Measurements from ENCODE around the gene SPINK1.
A peak's percentile ranks its signal among the peaks of the same experiment; 100 is the strongest.

SPINK1 gene

GRCh38 chr5:147854894-147855773, 23.7 kb upstream of the SPINK1 start:
- no peak for DNase-seq (ENCODE audit: low read depth, low spot score)

GRCh38 chr5:147854331-147854730, 22.9 kb upstream of the SPINK1 start:
- TF ChIP-seq FOXP2 (optimal IDR thresholded peaks at IDR 0.05; ENCODE audit: control extremely low read depth, extremely low read length, insufficient read depth): no peak
- no peak for TF ChIP-seq POLR2AphosphoS5 (IDR thresholded peaks at IDR 0.05; ENCODE audit: borderline replicate concordance, low read depth, low read length)
- no peak for TF ChIP-seq EZH2 (IDR thresholded peaks at IDR 0.05)
- no peak overlapping the region for H3K27ac ChIP-seq

More at GRCh38 chr5:147854894-147855773, 23.7 kb upstream of the SPINK1 start:
- no peaks in the 10 kb centered on the region for H3K36me3 ChIP-seq (ENCODE audit: insufficient read depth, low read length)
- peak overlapping the region; percentile 13 for H3K9ac ChIP-seq (ENCODE audit: insufficient read length)
- H3K27ac ChIP-seq: no peak overlapping the region
- TF ChIP-seq FOXP2 (optimal IDR thresholded peaks at IDR 0.05; ENCODE audit: control extremely low read depth, extremely low read length, insufficient read depth) (no peak), EZH2 (IDR thresholded peaks at IDR 0.05) (no peak), POLR2AphosphoS5 (IDR thresholded peaks at IDR 0.05; ENCODE audit: borderline replicate concordance, low read depth, low read length) (no peak)
- no peaks in the 10 kb centered on the region for H3K9me3 ChIP-seq (ENCODE audit: low read depth, low read length)
- no peak overlapping the region for H3K4me3 ChIP-seq

GRCh38 chr5:147853372-147853987, 22.0 kb upstream of the SPINK1 start:
- Histone ChIP-seq H3K27ac (no peak overlapping the region), H3K9me3 (ENCODE audit: low read depth, low read length) (no peaks in the 10 kb centered on the region), H3K4me3 (no peak overlapping the region), H3K9ac (ENCODE audit: insufficient read length) (no peak overlapping the region), H3K36me3 (ENCODE audit: insufficient read depth, low read length) (no peaks in the 10 kb centered on the region)
- no peak for DNase-seq (ENCODE audit: low read depth, low spot score)
- no peak for TF ChIP-seq POLR2AphosphoS5 (IDR thresholded peaks at IDR 0.05; ENCODE audit: borderline replicate concordance, low read depth, low read length)
- no peak for TF ChIP-seq EZH2 (IDR thresholded peaks at IDR 0.05)
- no peak for TF ChIP-seq FOXP2 (optimal IDR thresholded peaks at IDR 0.05; ENCODE audit: control extremely low read depth, extremely low read length, insufficient read depth)

More at GRCh38 chr5:147854331-147854730, 22.9 kb upstream of the SPINK1 start:
- Histone ChIP-seq H3K9me3 (ENCODE audit: low read depth, low read length) (no peaks in the 10 kb centered on the region), H3K4me3 (no peak overlapping the region), H3K9ac (ENCODE audit: insufficient read length) (no peak overlapping the region), H3K36me3 (ENCODE audit: insufficient read depth, low read length) (no peaks in the 10 kb centered on the region)
- no peak for DNase-seq (ENCODE audit: low read depth, low spot score)

DNA sequence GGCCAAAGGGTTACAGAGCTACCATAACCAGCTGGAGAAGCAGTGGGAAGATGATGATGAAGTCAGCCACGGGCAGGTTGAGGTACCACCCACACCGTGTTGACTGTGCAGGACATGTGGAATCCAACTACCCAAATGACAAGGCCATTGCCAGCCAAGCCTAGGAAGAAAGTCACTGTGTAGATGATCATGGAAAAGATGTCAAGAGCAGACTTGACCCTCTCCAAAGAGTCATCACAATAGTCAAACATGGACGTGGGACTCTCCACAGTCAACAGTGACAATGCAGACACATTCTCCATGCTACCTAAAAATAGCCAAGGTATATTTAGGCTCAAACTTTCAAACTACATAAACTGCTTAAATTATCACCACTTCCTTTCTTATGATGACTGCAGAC, 20.9 kb upstream of the SPINK1 start:
- Histone ChIP-seq H3K27ac (no peak overlapping the region), H3K9ac (ENCODE audit: insufficient read length) (no peak overlapping the region), H3K4me3 (no peak overlapping the region), H3K9me3 (ENCODE audit: low read depth, low read length) (no peaks in the 10 kb centered on the region), H3K36me3 (ENCODE audit: insufficient read depth, low read length) (no peaks in the 10 kb centered on the region)
- DNase-seq (ENCODE audit: low read depth, low spot score): no peak
- TF ChIP-seq EZH2 (IDR thresholded peaks at IDR 0.05) (no peak), FOXP2 (optimal IDR thresholded peaks at IDR 0.05; ENCODE audit: control extremely low read depth, extremely low read length, insufficient read depth) (no peak), POLR2AphosphoS5 (IDR thresholded peaks at IDR 0.05; ENCODE audit: borderline replicate concordance, low read depth, low read length) (no peak)

DNA sequence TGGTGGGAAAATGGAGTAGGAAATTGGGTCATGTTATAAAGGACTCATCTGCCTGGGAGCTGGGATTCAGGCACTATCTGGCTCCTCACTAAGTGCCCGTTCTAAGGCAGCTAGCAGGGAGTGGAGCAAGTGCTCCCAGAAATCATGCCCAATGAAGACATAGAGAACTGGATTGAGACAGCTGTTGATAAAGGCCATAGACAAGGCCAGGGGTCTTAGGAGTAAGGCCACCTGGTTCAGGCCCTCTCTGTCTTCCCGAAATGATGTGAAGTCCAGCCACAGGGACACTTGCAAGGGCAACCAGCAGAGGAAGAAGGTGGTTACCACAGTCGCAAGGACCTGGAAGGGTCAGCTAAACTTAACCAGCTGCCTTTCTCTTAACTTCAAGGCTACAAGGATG, 20.1 kb upstream of the SPINK1 start:
- DNase-seq (ENCODE audit: low read depth, low spot score): no peak
- Histone ChIP-seq H3K27ac (no peak overlapping the region), H3K4me3 (no peak overlapping the region), H3K9me3 (ENCODE audit: low read depth, low read length) (no peaks in the 10 kb centered on the region), H3K9ac (ENCODE audit: insufficient read length) (no peak overlapping the region), H3K36me3 (ENCODE audit: insufficient read depth, low read length) (no peaks in the 10 kb centered on the region)
- TF ChIP-seq FOXP2 (optimal IDR thresholded peaks at IDR 0.05; ENCODE audit: control extremely low read depth, extremely low read length, insufficient read depth): no peak
- no peak for TF ChIP-seq POLR2AphosphoS5 (IDR thresholded peaks at IDR 0.05; ENCODE audit: borderline replicate concordance, low read depth, low read length)
- no peak for TF ChIP-seq EZH2 (IDR thresholded peaks at IDR 0.05)

DNA sequence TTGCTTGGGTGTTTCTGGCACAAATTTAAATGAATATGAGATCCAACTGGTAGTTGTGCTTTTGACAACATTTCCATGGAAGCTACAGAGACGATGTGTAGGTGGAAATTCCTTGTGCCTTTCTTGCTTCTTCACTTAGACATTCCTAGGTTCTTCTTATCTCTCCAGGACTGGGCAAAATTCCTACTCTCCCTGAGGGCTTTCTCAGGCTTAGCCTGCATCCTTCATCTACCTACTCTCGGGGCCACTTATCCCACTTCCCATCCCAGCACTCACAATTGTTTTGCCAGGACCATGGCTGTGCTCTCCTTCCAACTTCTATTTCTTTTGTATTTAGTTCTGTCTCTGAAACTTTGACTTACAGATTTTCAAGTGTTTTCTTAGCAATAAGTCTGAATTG, 17.8 kb upstream of the SPINK1 start:
- TF ChIP-seq EZH2 (IDR thresholded peaks at IDR 0.05): no peak
- no peak for TF ChIP-seq POLR2AphosphoS5 (IDR thresholded peaks at IDR 0.05; ENCODE audit: borderline replicate concordance, low read depth, low read length)
- no peak for TF ChIP-seq FOXP2 (optimal IDR thresholded peaks at IDR 0.05; ENCODE audit: control extremely low read depth, extremely low read length, insufficient read depth)
- Histone ChIP-seq H3K9me3 (ENCODE audit: low read depth, low read length) (no peaks in the 10 kb centered on the region), H3K4me3 (no peak overlapping the region), H3K9ac (ENCODE audit: insufficient read length) (no peak overlapping the region), H3K27ac (no peak overlapping the region), H3K36me3 (ENCODE audit: insufficient read depth, low read length) (no peaks in the 10 kb centered on the region)
- DNase-seq (ENCODE audit: low read depth, low spot score): no peak

GRCh38 chr5:147845618-147846017, 14.1 kb upstream of the SPINK1 start:
- TF ChIP-seq EZH2 (IDR thresholded peaks at IDR 0.05) (no peak), FOXP2 (optimal IDR thresholded peaks at IDR 0.05; ENCODE audit: control extremely low read depth, extremely low read length, insufficient read depth) (no peak), POLR2AphosphoS5 (IDR thresholded peaks at IDR 0.05; ENCODE audit: borderline replicate concordance, low read depth, low read length) (no peak)
- H3K36me3 ChIP-seq (ENCODE audit: insufficient read depth, low read length): no peaks in the 10 kb centered on the region
- no peak for DNase-seq (ENCODE audit: low read depth, low spot score)

DNA sequence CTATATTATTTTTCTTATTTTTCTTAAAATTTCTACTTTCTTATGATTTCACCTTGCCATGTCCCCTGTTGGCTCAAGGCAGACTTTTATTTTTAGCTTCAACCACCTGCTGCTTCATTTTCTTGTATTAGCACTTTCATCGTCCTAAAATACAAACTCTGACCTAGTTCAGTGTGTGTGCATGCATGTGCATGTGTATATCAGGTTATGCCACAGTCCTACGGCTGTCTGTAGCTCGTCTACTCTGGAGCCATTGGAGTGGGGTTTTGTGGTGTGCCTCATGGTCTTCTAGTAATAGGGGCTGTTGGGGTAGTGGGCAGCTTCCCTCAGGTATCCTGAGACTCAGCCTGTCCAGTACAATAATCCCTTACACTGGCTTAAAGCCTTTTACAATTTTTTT, 13.4 kb upstream of the SPINK1 start:
- Histone ChIP-seq H3K9ac (ENCODE audit: insufficient read length) (no peak overlapping the region), H3K36me3 (ENCODE audit: insufficient read depth, low read length) (no peaks in the 10 kb centered on the region), H3K9me3 (ENCODE audit: low read depth, low read length) (no peaks in the 10 kb centered on the region), H3K27ac (no peak overlapping the region), H3K4me3 (no peak overlapping the region)
- DNase-seq (ENCODE audit: low read depth, low spot score): no peak
- TF ChIP-seq FOXP2 (optimal IDR thresholded peaks at IDR 0.05; ENCODE audit: control extremely low read depth, extremely low read length, insufficient read depth) (no peak), POLR2AphosphoS5 (IDR thresholded peaks at IDR 0.05; ENCODE audit: borderline replicate concordance, low read depth, low read length) (no peak), EZH2 (IDR thresholded peaks at IDR 0.05) (no peak)

More at GRCh38 chr5:147845618-147846017, 14.1 kb upstream of the SPINK1 start:
- Histone ChIP-seq H3K9me3 (ENCODE audit: low read depth, low read length) (no peaks in the 10 kb centered on the region), H3K27ac (no peak overlapping the region), H3K4me3 (no peak overlapping the region), H3K9ac (ENCODE audit: insufficient read length) (no peak overlapping the region)

Measured in SK-N-MC (cell line).